ENCODE data around the gene KCNJ8.
"Not testable (repeated sequence)": the region's sequence is repeated elsewhere in the genome, so short reads cannot be mapped to it uniquely, and the experiment has no call there.

Gene KCNJ8

DNA sequence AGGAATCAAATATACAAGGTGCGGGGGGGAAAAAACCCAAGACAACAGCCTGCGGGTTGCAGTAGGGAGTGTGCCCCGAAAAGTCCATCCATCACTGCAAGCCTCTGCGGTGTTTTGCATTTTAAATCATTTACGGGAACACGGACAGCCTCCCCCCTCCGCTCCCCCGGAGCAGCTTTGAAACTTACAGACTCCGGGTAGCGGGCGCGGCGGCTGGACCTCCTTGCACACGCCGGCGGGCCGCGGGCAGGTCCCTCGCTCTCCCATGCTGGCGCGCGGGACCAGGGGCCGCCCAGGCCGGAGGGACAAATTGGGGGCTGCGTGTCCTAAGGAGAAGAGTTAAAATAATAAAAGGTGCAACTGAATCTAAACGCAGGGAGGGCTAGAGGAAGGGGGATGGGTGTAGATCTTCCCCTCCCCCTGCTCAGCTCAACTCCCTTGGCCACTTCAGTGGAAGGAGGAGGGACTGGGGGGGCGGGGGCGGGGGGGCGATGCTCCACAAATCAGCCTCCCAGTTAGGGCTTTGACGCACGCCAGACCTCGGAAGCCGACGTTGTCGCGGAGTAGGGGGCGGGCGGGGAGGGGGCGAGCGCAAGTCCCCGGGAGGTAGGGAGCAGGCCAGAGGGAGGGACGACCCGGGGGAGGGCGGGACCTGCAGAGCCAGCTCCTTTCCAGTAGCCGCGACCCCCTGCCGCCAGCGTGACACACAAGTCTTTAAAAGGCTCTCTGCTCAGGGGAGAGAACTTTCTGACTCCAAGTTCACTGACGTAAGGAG, at the start of gene KCNJ8:
TSS of gene KCNJ8 (minus strand) at position 349 of the 775 bp plus-strand sequence. CDS start 1,090 bp downstream, outside the sequence.
- DNase-seq (ENCODE audit: low spot score), result no peak

DNA sequence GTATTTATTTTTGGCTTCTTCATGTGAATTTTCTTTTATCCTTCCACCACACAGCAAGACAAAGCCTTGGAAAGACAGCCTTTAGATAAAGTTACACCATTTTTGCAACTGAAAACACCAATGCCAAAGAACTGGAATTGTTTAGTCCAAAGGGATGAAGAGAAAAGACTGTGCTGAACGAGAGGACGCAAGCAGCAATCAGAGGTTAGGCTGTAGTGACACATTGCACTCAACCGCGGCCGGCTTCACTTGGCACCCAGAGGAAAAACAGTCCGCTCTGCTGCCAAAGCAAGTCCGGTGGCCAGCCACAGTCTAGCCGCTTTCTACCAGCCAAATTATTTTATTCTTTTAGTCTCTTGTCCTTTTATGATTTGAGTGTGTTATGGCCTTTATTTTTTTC, 49.1 kb upstream of the KCNJ8 start:
- DNase-seq (ENCODE audit: low spot score), result no peak

DNA sequence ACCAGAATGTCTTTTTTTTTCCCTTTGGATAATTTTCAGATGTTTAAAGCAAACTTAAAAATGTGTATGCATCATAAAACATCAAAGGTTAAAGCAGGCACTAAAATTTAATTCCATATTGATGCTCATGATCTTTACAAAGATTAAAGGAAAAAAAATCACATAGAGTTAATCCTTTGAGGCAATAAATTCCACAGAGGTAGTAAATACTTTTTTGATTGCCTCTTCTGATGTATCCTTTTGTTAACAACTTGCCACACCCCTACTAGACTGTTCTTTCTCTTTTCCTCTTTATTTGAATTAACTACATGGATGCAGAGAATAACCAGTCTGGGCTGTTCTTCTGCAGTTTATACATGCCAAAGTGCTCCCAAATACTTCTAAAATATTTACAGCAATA, 45.2 kb upstream of the KCNJ8 start:
- no peak for DNase-seq (ENCODE audit: low spot score)

DNA sequence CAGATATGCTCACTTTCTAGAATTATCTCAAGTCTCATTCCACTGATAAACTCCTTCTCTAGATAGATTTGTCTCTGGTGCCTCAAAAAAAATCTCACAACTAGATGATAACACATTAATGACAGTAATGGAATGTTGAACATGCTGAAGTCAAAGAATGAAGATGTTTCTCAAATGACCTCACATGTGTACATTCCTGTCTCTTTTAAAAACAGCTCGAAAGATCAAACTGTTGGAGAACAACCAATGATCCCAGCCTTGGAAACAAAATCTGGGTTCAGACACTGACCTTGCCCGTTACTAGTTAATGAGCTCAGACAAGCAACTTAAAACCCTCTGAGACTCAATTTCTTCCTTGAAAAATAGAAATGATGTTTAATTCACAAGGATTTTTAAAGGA, 44.7 kb upstream of the KCNJ8 start:
- DNase-seq (ENCODE audit: low spot score), result no peak

DNA sequence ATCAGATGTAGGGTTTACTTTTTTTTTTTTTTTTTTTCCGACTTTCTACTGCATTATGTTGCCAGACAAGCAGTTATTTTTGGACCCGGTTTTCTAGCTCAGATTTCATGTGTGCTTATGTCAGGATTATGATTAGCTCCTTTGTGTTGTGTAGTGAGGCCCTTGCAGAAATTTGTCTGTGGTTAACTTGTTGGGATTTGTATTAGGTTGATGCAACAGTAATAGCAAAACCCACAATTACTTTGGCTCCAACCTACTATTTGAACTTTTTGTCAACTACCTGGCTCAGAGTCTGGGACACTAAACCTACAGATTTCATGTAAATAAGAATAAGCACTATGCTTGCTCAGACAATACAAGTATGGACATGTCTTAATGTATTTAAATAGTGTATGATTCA, 44.1 kb upstream of the KCNJ8 start:
- DNase-seq (ENCODE audit: low spot score), result no peak

DNA sequence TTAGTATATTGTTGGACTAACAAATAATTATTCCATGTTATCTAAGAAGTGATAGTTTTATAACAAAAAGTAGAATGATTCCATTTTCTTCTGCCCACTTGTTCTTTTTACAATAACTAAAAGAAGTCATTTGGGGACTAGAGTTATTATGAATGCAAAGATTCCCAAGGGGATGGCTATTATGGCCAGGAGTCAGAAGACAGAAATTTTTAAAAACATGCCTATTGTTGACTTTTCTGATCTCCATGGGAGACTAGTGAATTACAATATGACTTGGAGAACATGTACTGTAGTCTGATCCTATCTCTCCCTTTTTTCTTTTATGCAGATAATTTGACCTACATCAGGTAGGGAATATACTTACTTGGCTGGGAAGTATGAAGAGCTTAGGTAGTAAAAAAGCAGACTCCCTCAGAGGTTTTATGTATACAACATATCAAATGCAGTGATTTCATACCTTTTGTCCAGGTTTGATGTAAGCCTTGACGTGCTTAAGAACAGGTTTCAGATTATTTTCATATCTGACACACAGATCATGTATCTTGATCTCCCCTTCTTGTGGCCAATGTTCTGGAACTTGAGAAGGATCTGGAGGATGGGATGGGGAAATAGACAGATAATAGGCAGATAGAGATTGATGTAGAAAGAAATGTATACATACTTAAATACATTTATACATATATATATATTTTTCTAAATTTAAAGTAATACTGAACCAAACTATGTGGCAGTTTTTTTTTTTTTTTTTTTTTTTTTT, 41.0 kb upstream of the KCNJ8 start:
- no peak for DNase-seq (ENCODE audit: low spot score)

DNA sequence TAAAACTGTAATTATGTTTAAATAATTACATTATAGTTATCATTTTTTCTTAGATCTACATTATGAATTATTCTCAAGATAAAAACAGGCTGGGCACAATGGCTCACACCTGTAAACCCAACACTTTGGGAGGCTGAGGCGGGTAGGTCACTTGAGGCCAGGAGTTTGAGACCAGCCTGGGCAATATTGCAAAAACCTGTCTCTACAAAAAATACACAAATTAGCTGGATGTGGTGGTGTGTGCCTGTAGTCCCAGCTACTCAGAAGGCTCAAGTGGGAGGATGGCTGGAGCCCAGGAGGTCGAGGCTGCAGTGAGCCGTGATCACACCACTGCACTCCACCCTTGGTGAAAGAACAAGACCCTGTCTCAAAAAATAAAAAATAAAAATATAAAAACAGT, 40.3 kb upstream of the KCNJ8 start:
- DNase-seq (ENCODE audit: low spot score), result no peak

DNA sequence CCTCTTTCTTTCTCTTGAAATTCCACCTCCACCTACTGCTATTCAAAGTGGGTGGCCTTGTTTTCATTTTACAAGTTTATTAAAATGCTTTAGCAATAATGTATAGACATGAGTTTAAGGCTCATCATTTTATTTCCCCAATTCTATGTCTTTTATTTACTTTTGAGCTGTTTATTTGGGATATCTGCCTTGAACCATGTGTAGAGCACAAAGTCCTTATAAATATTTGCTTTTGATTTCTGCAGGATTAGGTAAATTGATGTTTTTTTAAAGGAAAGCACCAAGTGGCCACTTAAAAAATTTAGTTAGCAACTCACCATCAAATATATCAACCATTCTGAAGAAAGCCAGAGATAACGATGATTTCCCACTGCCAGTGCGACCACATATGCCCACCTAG, 39.8 kb upstream of the KCNJ8 start:
- no peak for DNase-seq (ENCODE audit: low spot score)

DNA sequence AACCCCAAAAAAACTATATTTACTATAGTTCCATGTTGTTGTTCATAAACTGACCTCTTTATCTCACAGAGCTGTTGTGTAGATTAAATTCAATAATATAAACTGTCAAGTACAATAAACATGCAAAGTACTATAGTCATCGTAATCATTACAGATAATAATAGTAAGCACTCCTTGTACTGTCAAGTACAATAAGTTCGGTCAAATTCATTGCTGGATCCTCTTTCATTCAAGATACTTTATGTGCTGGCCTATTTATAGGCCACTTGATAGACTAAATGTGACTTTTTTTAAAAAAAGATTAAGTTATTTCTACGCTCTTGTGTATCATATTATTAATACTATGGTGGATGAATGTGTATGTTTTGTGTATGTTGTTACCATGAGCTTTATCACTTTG, 39.2 kb upstream of the KCNJ8 start:
- no peak for DNase-seq (ENCODE audit: low spot score)

DNA sequence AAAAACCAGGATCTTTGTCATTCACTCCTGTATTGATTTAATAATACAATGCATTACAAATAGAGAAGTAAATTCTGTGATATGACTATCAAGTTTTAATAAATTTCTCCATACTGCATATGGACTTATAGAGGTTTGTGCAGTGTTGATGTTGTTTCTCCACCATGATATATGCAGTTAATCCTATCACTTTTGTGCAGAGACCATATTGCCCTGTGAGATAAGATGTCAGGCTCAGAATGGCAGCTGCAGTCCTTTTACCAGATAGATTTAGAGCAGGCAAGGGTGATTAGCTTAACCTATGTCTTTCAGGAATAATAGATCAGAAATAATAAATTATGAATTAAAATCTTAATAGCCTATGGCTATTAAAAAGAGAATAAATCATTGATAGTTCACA, 38.6 kb upstream of the KCNJ8 start:
- no peak for DNase-seq (ENCODE audit: low spot score)

DNA sequence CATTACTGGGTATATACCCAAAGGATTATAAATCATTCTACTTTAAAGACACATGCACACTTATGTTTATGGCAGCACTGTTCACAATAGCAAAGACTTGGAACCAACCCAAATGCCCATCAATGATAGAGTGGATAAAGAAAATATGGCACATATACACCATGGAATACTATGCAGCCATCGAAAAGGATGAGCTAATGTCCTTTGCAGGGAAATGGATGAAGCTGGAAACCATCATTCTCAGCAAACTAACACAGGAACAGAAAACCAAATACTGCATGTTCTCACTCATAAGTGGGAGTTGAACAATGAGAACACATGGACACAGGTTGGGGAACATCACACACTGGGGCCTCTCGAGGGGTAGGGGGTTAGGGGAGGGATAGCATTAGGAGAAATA, 37.8 kb upstream of the KCNJ8 start:
- not testable (repeated sequence) for DNase-seq (ENCODE audit: low spot score)

DNA sequence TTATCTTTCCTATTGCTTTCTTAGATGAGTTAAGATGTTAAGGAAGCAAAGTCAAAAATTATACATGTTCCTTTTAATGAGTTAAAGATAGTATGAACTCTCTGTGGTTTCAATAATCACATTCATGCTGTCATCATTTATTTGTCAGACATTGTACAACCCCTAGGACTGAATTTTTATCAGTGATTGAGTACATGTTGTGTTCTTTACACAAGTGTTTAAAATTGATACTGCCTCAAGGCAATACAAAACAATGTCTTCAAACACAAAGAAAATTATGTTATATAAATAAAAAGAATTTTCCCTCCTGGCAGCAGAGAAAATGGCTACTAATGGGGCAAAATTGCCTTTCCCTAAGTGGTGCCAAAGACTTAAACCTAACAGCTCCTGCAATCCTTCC, 34.6 kb upstream of the KCNJ8 start:
- DNase-seq (ENCODE audit: low spot score), result no peak

DNA sequence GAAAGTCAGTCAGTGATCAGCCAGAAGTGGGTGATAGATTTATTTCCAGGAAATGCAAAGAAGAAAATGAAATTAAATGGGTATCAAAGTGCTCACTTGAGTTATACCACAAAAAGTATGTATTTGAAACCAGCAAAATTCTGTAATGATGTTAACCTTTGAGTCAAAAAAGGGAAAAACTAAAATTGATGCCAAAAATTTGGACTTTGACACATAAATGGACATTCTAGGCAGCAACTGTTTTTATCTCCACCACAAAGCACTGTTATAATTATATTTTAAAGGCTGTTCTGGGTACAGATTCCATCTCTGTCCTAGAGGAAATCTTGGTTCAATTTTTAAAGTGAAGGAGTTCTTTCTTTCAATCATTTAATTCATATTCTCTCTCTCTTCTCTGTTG, 31.7 kb upstream of the KCNJ8 start:
- no peak for DNase-seq (ENCODE audit: low spot score)

DNA sequence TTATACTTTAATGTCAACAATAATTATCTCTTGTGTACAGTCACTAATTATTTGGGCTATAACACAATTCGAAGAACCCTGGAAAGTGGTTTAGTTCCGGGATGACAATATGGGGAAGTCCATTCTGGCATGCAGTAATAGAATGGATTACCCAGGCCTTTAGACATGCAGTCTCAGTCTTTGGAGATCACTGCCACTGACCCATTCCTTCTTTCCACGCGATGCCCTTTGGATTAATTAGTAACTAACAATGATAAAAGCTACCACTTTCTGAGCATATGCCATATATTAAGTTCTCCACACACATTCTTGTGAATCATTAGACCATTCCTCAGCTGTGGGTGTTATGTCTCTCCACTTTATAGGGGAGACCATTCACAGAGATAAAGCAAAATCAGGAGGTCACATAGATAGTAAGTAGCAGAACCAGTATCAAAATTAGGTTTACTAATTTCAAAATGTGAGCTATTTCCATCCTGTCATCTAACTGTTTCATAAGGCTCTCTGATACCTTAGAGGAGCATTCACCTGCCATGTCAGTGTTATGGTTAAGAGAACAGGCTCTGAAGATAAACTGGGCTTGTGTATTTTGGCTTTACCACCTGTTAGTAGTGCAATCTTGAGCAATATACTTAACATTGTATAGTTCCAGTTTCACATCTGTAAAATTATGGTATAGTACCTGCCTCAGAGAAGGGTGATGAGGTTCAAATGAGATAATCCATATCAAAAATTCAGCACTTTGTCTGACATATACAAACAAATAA, 27.2 kb upstream of the KCNJ8 start:
- DNase-seq (ENCODE audit: low spot score), result no peak

DNA sequence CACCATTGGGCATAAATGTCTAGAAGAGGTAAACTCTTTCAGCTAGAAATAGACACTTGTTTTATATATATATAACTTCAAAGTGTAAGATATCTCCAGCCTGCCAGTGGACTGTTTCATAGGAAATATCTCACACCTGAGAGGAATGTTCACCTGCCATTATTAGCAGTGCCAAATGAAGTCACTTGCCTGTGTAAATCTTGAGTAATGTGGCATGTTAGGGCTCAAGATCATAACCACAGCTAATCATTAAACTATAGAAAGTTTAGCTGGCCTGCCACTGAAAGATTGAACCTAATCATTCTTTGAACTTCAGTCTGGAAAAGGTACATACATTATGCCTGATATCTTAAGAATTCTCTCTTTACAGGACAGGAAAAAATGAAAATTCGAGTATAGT, 25.5 kb upstream of the KCNJ8 start:
- DNase-seq (ENCODE audit: low spot score), result no peak

DNA sequence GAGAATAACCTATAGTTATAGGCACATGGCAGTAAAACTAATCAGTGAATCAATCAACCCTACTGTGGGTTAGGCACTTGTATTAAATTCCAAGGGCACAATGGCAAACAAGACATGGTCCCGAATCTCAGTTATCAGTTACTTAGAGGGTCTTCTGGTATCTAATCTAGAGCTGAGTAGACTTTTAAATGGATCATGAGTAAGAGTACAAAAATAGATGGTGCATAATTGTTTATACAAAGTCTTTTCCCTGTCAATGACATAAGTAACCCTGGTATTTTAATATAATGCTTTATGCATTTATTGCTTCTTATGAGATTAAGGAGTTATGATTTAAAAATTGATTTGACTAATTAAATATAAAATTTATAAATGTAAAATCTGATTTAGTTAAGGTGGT, 23.0 kb upstream of the KCNJ8 start:
- no peak for DNase-seq (ENCODE audit: low spot score)

DNA sequence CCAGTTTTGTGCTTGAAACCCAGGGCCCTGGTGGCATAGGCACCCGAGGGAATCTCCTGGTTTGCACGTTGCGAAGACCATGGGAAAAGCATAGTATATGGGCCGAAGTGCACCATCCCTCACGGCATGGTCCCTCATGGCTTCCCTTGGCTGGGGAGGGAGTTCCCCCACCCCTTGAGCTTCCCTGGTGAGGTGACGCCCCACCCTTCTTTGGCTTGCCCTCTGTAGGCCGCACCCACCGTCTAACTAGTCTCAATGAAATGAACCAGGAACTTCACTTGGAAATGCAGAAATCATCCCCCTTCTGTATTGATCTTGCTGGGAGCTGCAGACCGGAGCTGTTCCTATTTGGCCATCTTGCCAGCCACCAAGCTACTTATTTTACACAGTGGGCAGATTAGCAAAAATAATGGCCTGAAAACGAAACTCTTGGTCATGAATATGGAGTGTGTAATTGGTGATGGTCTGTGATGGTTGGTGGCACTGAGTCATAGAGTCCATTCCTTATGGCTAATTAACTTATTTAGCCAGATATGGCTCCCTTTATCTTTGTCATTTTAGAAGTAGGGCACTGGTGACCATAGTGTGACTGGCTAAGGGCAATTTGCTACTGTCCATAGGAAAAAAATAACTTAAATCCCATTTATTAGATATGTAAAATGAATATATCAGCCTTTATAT, 21.3 kb upstream of the KCNJ8 start:
- DNase-seq (ENCODE audit: low spot score), result no peak

DNA sequence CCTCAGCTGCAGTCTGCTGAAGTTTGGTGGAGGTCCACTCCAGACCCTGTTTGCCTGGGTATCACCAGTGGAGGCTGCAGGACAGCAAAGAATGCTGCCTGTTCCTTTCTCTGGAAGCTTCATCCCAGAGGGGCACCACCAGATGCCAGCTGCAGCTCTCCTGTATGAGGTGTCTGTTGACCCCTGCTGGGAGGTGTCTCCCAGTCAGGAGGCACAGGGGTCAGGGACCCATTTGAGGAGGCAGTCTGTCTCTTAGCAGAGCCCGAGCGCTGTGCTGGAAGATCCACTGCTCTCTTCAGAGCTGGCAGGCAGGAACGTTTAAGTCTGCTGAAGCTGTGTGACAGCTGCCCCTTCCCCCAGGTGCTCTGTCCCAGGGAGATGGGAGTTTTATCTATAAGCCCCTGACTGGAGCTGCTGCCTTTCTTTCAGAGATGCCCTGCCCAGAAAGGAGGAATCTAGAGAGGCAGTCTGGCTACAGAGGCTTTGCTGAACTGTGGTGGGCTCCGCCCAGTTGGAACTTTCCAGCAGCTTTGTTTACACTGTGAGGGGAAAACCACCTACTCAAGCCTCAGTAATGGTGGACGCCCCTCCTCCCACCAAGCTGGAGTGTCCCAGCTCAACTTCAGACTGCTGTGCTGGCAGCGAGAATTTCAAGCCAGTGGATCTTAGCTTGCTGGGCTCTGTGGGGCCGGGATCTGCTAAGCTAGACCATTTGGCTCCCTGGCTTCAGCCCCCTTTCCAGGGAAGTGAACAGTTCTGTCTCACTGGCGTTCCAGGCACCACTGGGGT, 20.5 kb upstream of the KCNJ8 start:
- not testable (repeated sequence) for DNase-seq (ENCODE audit: low spot score)

DNA sequence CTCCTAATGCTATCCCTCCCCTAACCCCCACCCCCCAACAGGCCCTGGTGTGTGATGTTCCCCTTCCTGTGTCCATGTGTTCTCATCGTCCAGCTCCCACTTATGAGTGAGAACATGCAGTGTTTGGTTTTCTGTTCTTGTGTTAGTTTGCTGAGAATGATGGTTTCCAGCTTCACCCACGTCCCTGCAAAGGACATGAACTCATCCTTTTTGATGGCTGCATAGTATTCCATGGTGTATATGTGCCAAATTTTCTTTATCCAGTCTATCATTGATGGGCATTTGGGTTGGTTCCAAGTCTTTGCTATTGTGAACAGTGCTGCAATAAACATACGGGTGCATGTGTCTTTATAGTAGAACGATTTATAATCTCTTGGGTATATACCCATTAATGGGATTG, 15.2 kb upstream of the KCNJ8 start:
- not testable (repeated sequence) for DNase-seq (ENCODE audit: low spot score)

DNA sequence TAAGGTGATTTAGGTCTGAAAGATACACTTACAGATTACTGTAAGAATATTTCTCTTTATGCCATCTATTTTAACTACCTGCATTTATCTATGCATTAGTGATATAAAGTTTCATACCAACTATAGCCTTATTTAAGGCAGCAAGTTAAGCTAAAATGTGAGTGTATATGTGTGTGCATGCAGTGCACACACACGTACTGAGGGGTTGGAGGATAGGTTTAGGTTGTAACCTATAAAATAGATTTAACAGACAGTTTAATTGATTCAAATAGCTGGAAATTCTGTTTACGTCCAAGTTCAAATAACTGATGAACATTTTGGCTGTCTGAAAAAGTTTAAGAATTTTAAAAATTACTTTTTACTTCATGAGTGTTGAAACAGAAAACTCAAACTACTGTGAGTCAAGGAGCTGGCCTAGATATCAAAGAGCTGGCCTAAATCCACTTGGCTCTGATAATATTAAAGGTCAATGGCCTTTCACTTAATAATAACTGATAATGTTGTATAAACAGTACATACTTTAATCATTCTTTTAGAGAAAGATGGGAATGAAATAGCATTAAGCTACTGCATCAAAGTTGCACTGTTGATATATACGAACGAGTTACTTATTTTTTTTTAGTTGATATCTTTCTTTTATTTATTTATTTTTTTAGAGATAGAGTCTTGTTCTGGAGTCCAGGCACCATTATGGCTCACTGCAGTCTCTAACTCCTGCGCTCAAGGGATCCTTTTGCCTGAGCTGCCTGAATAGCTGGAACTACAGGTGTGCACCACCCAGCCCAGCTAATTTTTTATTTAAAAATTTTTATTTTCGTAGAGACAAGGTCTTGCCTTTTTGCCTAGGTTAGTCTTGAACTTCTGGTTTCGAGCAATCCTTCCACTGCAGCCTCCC, 13.8 kb upstream of the KCNJ8 start:
- no peak for DNase-seq (ENCODE audit: low spot score)

Data from pons (tissue), 1 donor.